Measurements from ENCODE around the gene GPC4. TPM values are rescaled to one million over a fixed set of nuclear protein-coding genes. Genes with fewer than 3 reads are reported as not detected.

GPC4 gene
- total and polyA plus RNA-seq, 9 of the 15 experiments (the other 6 are each of a cell fraction or from before 2014, with no cell fraction given) = 0.11 TPM; not detected in 8

GRCh38 chrX:133335027-133335426 lies 80.3 kb downstream of the GPC4 start:
- DNase-seq (ENCODE audit: extremely low read depth in 1 of 4, low spot score in 3 of 4) (peak; percentile 12 to 23 (median 20)), FAIRE-seq (peak; percentile 44), ATAC-seq (peak; percentile 66; the same call in 2 of the 3 replicates)
- no peaks in the 10 kb centered on the region for H3K9me3 ChIP-seq (replicated peaks; ENCODE audit: control insufficient read depth, insufficient read depth, low read depth, low read length)
- H3K4me1 ChIP-seq (replicated peaks in 1 of 2; ENCODE audit: control insufficient read depth in 2 of 2, insufficient read depth in 2 of 2, low read length in 2 of 2) = no peaks in the 10 kb centered on the region
- ChIA-PET CTCF (ENCODE audit: low intra/inter-chr PET ratio) (interaction anchor here (0.6 to 1.1 kb wide), 2 partner anchors 333 to 367 kb away, joined by 3 to 4 read pairs; no protein-coding TSS in a partner anchor), POLR2A (no interaction called here)
- no TSS peak for BruUV-seq (replicated peaks)
- H3K79me2 ChIP-seq (ENCODE audit: control insufficient read depth, insufficient read depth, low read length) = no peaks in the 10 kb centered on the region
- no peaks in the 10 kb centered on the region for H4K20me1 ChIP-seq (replicated peaks; ENCODE audit: control insufficient read depth, insufficient read depth, low read length)
- H3K27me3 ChIP-seq (ENCODE audit: control insufficient read depth in 2 of 2, insufficient read depth in 2 of 2, low read length in 2 of 2) = no peaks in the 10 kb centered on the region
- H3K4me2 ChIP-seq (ENCODE audit: insufficient read depth, low read length) = no peak overlapping the region
- no peak overlapping the region for H3K4me3 ChIP-seq
- 0% methylated on average over 2 of the region's 2 CpGs for WGBS (ENCODE audit: insufficient coverage, low coverage, missing lambda C conversion rate)
- intact Hi-C loops (cut with micrococcal nuclease) (loop anchor here (2.0 kb wide), 1 partner anchor 336 kb away; no protein-coding TSS in a partner anchor), in situ Hi-C loops (cut with MboI) (no loop called here)
- H3K36me3 ChIP-seq (ENCODE audit: control insufficient read depth, insufficient read depth, low read length) = no peaks in the 10 kb centered on the region
- no peak overlapping the region for H3K9ac ChIP-seq (ENCODE audit: insufficient read depth in 1 of 2, low read depth in 2 of 2, low read length in 2 of 2)
- no peak overlapping the region for H3K27ac ChIP-seq (ENCODE audit: extremely low read depth, low read depth, low read length)
- H3K9me1 ChIP-seq (ENCODE audit: control insufficient read depth, insufficient read depth, low read length) = no peaks in the 10 kb centered on the region
- no peak overlapping the region for H2AFZ ChIP-seq (ENCODE audit: low read depth, low read length)
- no peak for TF ChIP-seq MAZ (CRISPR knock-in tag; conservative IDR thresholded peaks at IDR 0.05 in 1 of 2, IDR thresholded peaks at IDR 0.05 in 1 of 2)
- no peak for TF ChIP-seq CXXC5 (CRISPR knock-in tag; IDR thresholded peaks at IDR 0.05)
- TF ChIP-seq ZFP36 (IDR thresholded peaks at IDR 0.05; ENCODE audit: low read depth, low read length, partially characterized antibody) = no peak
- TF ChIP-seq TOE1 (IDR thresholded peaks at IDR 0.05; ENCODE audit: borderline replicate concordance) = no peak
- TF ChIP-seq TOE1 (CRISPR knock-in tag; IDR thresholded peaks at IDR 0.05; ENCODE audit: borderline replicate concordance, low read depth) = no peak
- no peak for TF ChIP-seq BACH1 (tag; IDR thresholded peaks at IDR 0.05)
- no peak for TF ChIP-seq ZNF184 (CRISPR knock-in tag; IDR thresholded peaks at IDR 0.05)
- TF ChIP-seq DNMT1 (IDR thresholded peaks at IDR 0.05) = no peak
- TF ChIP-seq BCLAF1 (IDR thresholded peaks at IDR 0.05; ENCODE audit: borderline replicate concordance in 1 of 2, control insufficient read depth in 1 of 2, low read depth in 2 of 2, low read length in 1 of 2) = no peak
- TF ChIP-seq HMGN3 (IDR thresholded peaks at IDR 0.05; ENCODE audit: borderline replicate concordance, extremely low read depth, insufficient read length, low read depth, low read length) = no peak
- TF ChIP-seq E2F1 (CRISPR knock-in tag; IDR thresholded peaks at IDR 0.05) = no peak
- TF ChIP-seq YY1 (IDR thresholded peaks at IDR 0.05; ENCODE audit: borderline replicate concordance in 1 of 3, control insufficient read depth in 1 of 3, extremely low read depth in 1 of 3, insufficient read depth in 3 of 3, insufficient read length in 1 of 3, insufficient replicate concordance in 2 of 3, low read depth in 1 of 3, low read length in 2 of 3) = no peak

Measured in K562 (cell line).